ENCODE data around the gene KRTAP3-2. TPM values are rescaled to one million over a fixed set of nuclear protein-coding genes. Genes with fewer than 3 reads are reported as not detected.

KRTAP3-2 gene
- total RNA-seq, 2 experiments from 2014 or later, result not detected

- TF ChIP-seq CTCF (conservative IDR thresholded peaks at IDR 0.05; ENCODE audit: low read length), result no peak
- TF ChIP-seq EZH2phosphoT487 (IDR thresholded peaks at IDR 0.05; ENCODE audit: borderline replicate concordance, low read depth, low read length), result no peak
- DNase-seq (ENCODE audit: low spot score), result no peak
- no peak overlapping the region for H3K4me2 ChIP-seq (ENCODE audit: low read length)
- H3K4me1 ChIP-seq (ENCODE audit: insufficient read depth, low read length, poor library complexity, severe bottlenecking), result no peaks in the 10 kb centered on the region
- no TSS peak for BruUV-seq (replicated peaks)
- H3K79me2 ChIP-seq (ENCODE audit: insufficient read depth, low read depth, low read length), result no peaks in the 10 kb centered on the region
- no peaks in the 10 kb centered on the region for H3K9me3 ChIP-seq (ENCODE audit: low read length)
- POLR2A ChIA-PET, result no interaction called here
- no peaks in the 10 kb centered on the region for H3K36me3 ChIP-seq (ENCODE audit: insufficient read depth, low read length)
- intact Hi-C loops (cut with micrococcal nuclease; ENCODE audit: unreplicated experiment), result no loop called here
- no peaks in the 10 kb centered on the region for H4K20me1 ChIP-seq (ENCODE audit: insufficient read depth, low read length)
- H3K27ac ChIP-seq (ENCODE audit: low read depth, low read length, poor library complexity, severe bottlenecking), result no peak overlapping the region
- no peaks in the 10 kb centered on the region for H3K9me2 ChIP-seq (ENCODE audit: insufficient read depth, low read length)
- CTCF ChIA-PET (ENCODE audit: unreplicated experiment), result no interaction called here
- no peak overlapping the region for H3K4me3 ChIP-seq (ENCODE audit: low read depth, low read length, poor library complexity, severe bottlenecking)
- H2AFZ ChIP-seq (ENCODE audit: low read length), result no peak overlapping the region
Measured at GRCh38 chr17:40949418-40949817, 50.3 kb downstream of the KRTAP3-2 start.

Small RNA genes within 50 kb of the gene (small RNA-seq; reads per million reads assigned to genes)
- gene KRTAP3-4P, result not detected

Other genes starting within 250 kb of the KRTAP3-2 start
Only the 30 nearest of the 37 such genes appear.
- not detected in 2 replicates for gene KRT28, start 199.9 kb downstream of the KRTAP3-2 start, total RNA-seq (2014; rRNA removed; shearing (Covaris generic))
- gene KRT28, start 199.9 kb downstream of the KRTAP3-2 start, total RNA-seq (2022), result not detected in 2 replicates
- 6.6 and 10.7 TPM in 2 replicates for gene KRT10, start 177.3 kb downstream of the KRTAP3-2 start, total RNA-seq (2014; rRNA removed; shearing (Covaris generic))
- 39.7 and 44.0 TPM in 2 replicates for gene KRT10, start 177.3 kb downstream of the KRTAP3-2 start, total RNA-seq (2022)
- not detected in 2 replicates for gene KRT12, start 132.7 kb downstream of the KRTAP3-2 start, total RNA-seq (2014; rRNA removed; shearing (Covaris generic))
- not detected in 2 replicates for gene KRT12, start 132.7 kb downstream of the KRTAP3-2 start, total RNA-seq (2022)
- not detected in 2 replicates for gene KRT20, start 114.7 kb downstream of the KRTAP3-2 start, total RNA-seq (2014; rRNA removed; shearing (Covaris generic))
- gene KRT20, start 114.7 kb downstream of the KRTAP3-2 start, total RNA-seq (2022), result not detected in 2 replicates
- gene KRT23, start 62.3 kb downstream of the KRTAP3-2 start, total RNA-seq (2014; rRNA removed; shearing (Covaris generic)), result not detected in 2 replicates
- not detected in 2 replicates for gene KRT23, start 62.3 kb downstream of the KRTAP3-2 start, total RNA-seq (2022)
- not detected in 2 replicates for gene KRT39, start 33.0 kb downstream of the KRTAP3-2 start, total RNA-seq (2014; rRNA removed; shearing (Covaris generic))
- gene KRT39, start 33.0 kb downstream of the KRTAP3-2 start, total RNA-seq (2022), result not detected in 2 replicates
- gene KRT40, start 15.6 kb downstream of the KRTAP3-2 start, total RNA-seq (2014; rRNA removed; shearing (Covaris generic)), result not detected in 2 replicates
- gene KRT40, start 15.6 kb downstream of the KRTAP3-2 start, total RNA-seq (2022), result not detected in 2 replicates
- gene KRTAP3-3, start 5.7 kb downstream of the KRTAP3-2 start, total RNA-seq (2014; rRNA removed; shearing (Covaris generic)), result not detected in 2 replicates
- not detected in 2 replicates for gene KRTAP3-3, start 5.7 kb downstream of the KRTAP3-2 start, total RNA-seq (2022)
- not detected in 2 replicates for gene KRTAP3-1, start 9.2 kb upstream of the KRTAP3-2 start, total RNA-seq (2014; rRNA removed; shearing (Covaris generic))
- not detected in 2 replicates for gene KRTAP3-1, start 9.2 kb upstream of the KRTAP3-2 start, total RNA-seq (2022)
- not detected in 2 replicates for gene KRTAP1-5, start 27.3 kb upstream of the KRTAP3-2 start, total RNA-seq (2014; rRNA removed; shearing (Covaris generic))
- gene KRTAP1-5, start 27.3 kb upstream of the KRTAP3-2 start, total RNA-seq (2022), result not detected in 2 replicates
- gene KRTAP1-4, start 30.3 kb upstream of the KRTAP3-2 start, total RNA-seq (2014; rRNA removed; shearing (Covaris generic)), result not detected in 2 replicates
- not detected in 2 replicates for gene KRTAP1-4, start 30.3 kb upstream of the KRTAP3-2 start, total RNA-seq (2022)
- not detected in 2 replicates for gene KRTAP1-3, start 35.0 kb upstream of the KRTAP3-2 start, total RNA-seq (2014; rRNA removed; shearing (Covaris generic))
- gene KRTAP1-3, start 35.0 kb upstream of the KRTAP3-2 start, total RNA-seq (2022), result not detected in 2 replicates
- gene KRTAP1-1, start 41.5 kb upstream of the KRTAP3-2 start, total RNA-seq (2014; rRNA removed; shearing (Covaris generic)), result not detected in 2 replicates
- not detected in 2 replicates for gene KRTAP1-1, start 41.5 kb upstream of the KRTAP3-2 start, total RNA-seq (2022)
- not detected in 2 replicates for gene KRTAP2-1, start 47.4 kb upstream of the KRTAP3-2 start, total RNA-seq (2014; rRNA removed; shearing (Covaris generic))
- gene KRTAP2-1, start 47.4 kb upstream of the KRTAP3-2 start, total RNA-seq (2022), result not detected in 2 replicates
- not detected in 2 replicates for gene KRTAP2-2, start 55.3 kb upstream of the KRTAP3-2 start, total RNA-seq (2014; rRNA removed; shearing (Covaris generic))
- not detected in 2 replicates for gene KRTAP2-2, start 55.3 kb upstream of the KRTAP3-2 start, total RNA-seq (2022)
- not detected in 2 replicates for gene KRTAP2-3, start 60.2 kb upstream of the KRTAP3-2 start, total RNA-seq (2014; rRNA removed; shearing (Covaris generic))
- not detected in 2 replicates for gene KRTAP2-3, start 60.2 kb upstream of the KRTAP3-2 start, total RNA-seq (2022)
- not detected in 2 replicates for gene KRTAP2-4, start 66.0 kb upstream of the KRTAP3-2 start, total RNA-seq (2014; rRNA removed; shearing (Covaris generic))
- not detected in 2 replicates for gene KRTAP2-4, start 66.0 kb upstream of the KRTAP3-2 start, total RNA-seq (2022)
- not detected in 2 replicates for gene KRTAP4-7, start 84.2 kb upstream of the KRTAP3-2 start, total RNA-seq (2014; rRNA removed; shearing (Covaris generic))
- not detected in 2 replicates for gene KRTAP4-7, start 84.2 kb upstream of the KRTAP3-2 start, total RNA-seq (2022)
- not detected in 2 replicates for gene KRTAP4-8, start 98.2 kb upstream of the KRTAP3-2 start, total RNA-seq (2014; rRNA removed; shearing (Covaris generic))
- not detected in 2 replicates for gene KRTAP4-8, start 98.2 kb upstream of the KRTAP3-2 start, total RNA-seq (2022)
- not detected in 2 replicates for gene KRTAP4-16, start 102.3 kb upstream of the KRTAP3-2 start, total RNA-seq (2014; rRNA removed; shearing (Covaris generic))
- not detected in 2 replicates for gene KRTAP4-16, start 102.3 kb upstream of the KRTAP3-2 start, total RNA-seq (2022)
- not detected in 2 replicates for gene KRTAP4-9, start 105.5 kb upstream of the KRTAP3-2 start, total RNA-seq (2014; rRNA removed; shearing (Covaris generic))
- not detected in 2 replicates for gene KRTAP4-9, start 105.5 kb upstream of the KRTAP3-2 start, total RNA-seq (2022)
- not detected in 2 replicates for gene KRTAP4-11, start 118.5 kb upstream of the KRTAP3-2 start, total RNA-seq (2014; rRNA removed; shearing (Covaris generic))
- not detected in 2 replicates for gene KRTAP4-11, start 118.5 kb upstream of the KRTAP3-2 start, total RNA-seq (2022)
- gene KRTAP4-12, start 124.3 kb upstream of the KRTAP3-2 start, total RNA-seq (2014; rRNA removed; shearing (Covaris generic)), result not detected in 2 replicates
- not detected in 2 replicates for gene KRTAP4-12, start 124.3 kb upstream of the KRTAP3-2 start, total RNA-seq (2022)
- not detected in 2 replicates for gene KRTAP4-6, start 140.6 kb upstream of the KRTAP3-2 start, total RNA-seq (2014; rRNA removed; shearing (Covaris generic))
- gene KRTAP4-6, start 140.6 kb upstream of the KRTAP3-2 start, total RNA-seq (2022), result not detected in 2 replicates
- not detected in 2 replicates for gene KRTAP4-5, start 149.9 kb upstream of the KRTAP3-2 start, total RNA-seq (2014; rRNA removed; shearing (Covaris generic))
- not detected in 2 replicates for gene KRTAP4-5, start 149.9 kb upstream of the KRTAP3-2 start, total RNA-seq (2022)
- gene KRTAP4-4, start 160.8 kb upstream of the KRTAP3-2 start, total RNA-seq (2014; rRNA removed; shearing (Covaris generic)), result not detected in 2 replicates
- not detected in 2 replicates for gene KRTAP4-4, start 160.8 kb upstream of the KRTAP3-2 start, total RNA-seq (2022)
- not detected in 2 replicates for gene KRTAP4-3, start 168.3 kb upstream of the KRTAP3-2 start, total RNA-seq (2014; rRNA removed; shearing (Covaris generic))
- gene KRTAP4-3, start 168.3 kb upstream of the KRTAP3-2 start, total RNA-seq (2022), result not detected in 2 replicates
- gene KRTAP4-2, start 178.3 kb upstream of the KRTAP3-2 start, total RNA-seq (2014; rRNA removed; shearing (Covaris generic)), result not detected in 2 replicates
- gene KRTAP4-2, start 178.3 kb upstream of the KRTAP3-2 start, total RNA-seq (2022), result not detected in 2 replicates
- not detected in 2 replicates for gene KRTAP4-1, start 185.0 kb upstream of the KRTAP3-2 start, total RNA-seq (2014; rRNA removed; shearing (Covaris generic))
- gene KRTAP4-1, start 185.0 kb upstream of the KRTAP3-2 start, total RNA-seq (2022), result not detected in 2 replicates
- not detected in 2 replicates for gene KRTAP9-1, start 190.0 kb upstream of the KRTAP3-2 start, total RNA-seq (2014; rRNA removed; shearing (Covaris generic))
- gene KRTAP9-1, start 190.0 kb upstream of the KRTAP3-2 start, total RNA-seq (2022), result not detected in 2 replicates

Data from OCI-LY7 (cell line).